Activated CD8-positive, alpha-beta memory T cell treated with anti-CD3 and anti-CD28 coated beads for 4 hours (primary cell): ENCODE results near the gene CTIF.
A peak's percentile ranks its signal among the peaks of the same experiment; 100 is the strongest.

Experiments used
- DNase-seq, 2 donors: peaks; one replicate each; pipeline ENCODE4 v3.0.0-alpha.2; 2020; ENCODE audit warnings: low read depth in 2 of 2

Gene CTIF

GRCh38 chr18:48775372-48776155, 236.7 kb downstream of the CTIF start:
- DNase-seq = no peak

- no peak for DNase-seq
These were observed 237.3 kb downstream of the CTIF start for GRCh38 chr18:48776156-48776555.

- no peak for DNase-seq
These were observed 237.8 kb downstream of the CTIF start for GRCh38 chr18:48776641-48777025.

- DNase-seq = peak; percentile 16 to 42
These were observed 238.4 kb downstream of the CTIF start for GRCh38 chr18:48777026-48777743.

GRCh38 chr18:48777744-48778116, 238.9 kb downstream of the CTIF start:
- DNase-seq = no peak

GRCh38 chr18:48778344-48779011, 239.6 kb downstream of the CTIF start:
- DNase-seq = no peak

GRCh38 chr18:48779462-48779861, 240.6 kb downstream of the CTIF start:
- DNase-seq = no peak

GRCh38 chr18:48780201-48780912, 241.5 kb downstream of the CTIF start:
- no peak for DNase-seq

- DNase-seq = no peak
These were observed 242.0 kb downstream of the CTIF start for GRCh38 chr18:48780913-48781162.

GRCh38 chr18:48781163-48781987, 242.5 kb downstream of the CTIF start:
- no peak for DNase-seq

GRCh38 chr18:48781988-48782363, 243.1 kb downstream of the CTIF start:
- no peak for DNase-seq

- DNase-seq = no peak
These were observed 243.6 kb downstream of the CTIF start for GRCh38 chr18:48782381-48782861.

- no peak for DNase-seq
These were observed 245.0 kb downstream of the CTIF start for GRCh38 chr18:48783616-48784520.

- DNase-seq = no peak
These were observed 245.8 kb downstream of the CTIF start for GRCh38 chr18:48784656-48785055.

GRCh38 chr18:48785091-48785614, 246.3 kb downstream of the CTIF start:
- DNase-seq = no peak

- no peak for DNase-seq
These were observed 247.1 kb downstream of the CTIF start for GRCh38 chr18:48785736-48786454.

GRCh38 chr18:48786455-48787202, 247.8 kb downstream of the CTIF start:
- no peak for DNase-seq
